Activated gamma-delta T cell (primary cell): Measurements from ENCODE around the gene PPP1CB.
"Not testable (repeated sequence)": the region's sequence is repeated elsewhere in the genome, so short reads cannot be mapped to it uniquely, and the experiment has no call there.

ENCODE experiments used
- DNase-seq: peaks from one replicate; lab custom pipeline; 2025; lab: John Stamatoyannopoulos, UW

PPP1CB gene

DNA sequence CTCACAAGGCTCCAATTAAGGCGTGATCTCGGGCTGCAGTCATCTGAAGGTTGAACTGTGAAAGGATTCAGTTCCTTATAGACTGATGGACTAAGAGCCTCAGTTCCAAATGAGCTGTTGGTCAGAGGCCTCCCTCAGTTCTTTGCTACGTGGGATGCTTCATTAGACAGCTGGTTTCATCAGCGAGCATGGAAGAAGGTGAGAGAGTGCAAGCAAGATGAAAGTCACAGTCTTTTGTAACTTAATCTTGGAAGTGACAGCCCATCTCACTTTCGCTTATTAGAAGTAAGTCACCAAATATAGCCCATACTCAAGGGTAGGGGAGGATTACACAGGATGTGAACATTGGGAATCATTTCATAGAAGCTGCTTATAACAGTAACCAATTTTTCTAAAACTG is 26.8 kb downstream of the PPP1CB start:
- DNase-seq = no peak

- DNase-seq = no peak
These were observed 27.4 kb downstream of the PPP1CB start for GRCh38 chr2:28779001-28779400.

DNA sequence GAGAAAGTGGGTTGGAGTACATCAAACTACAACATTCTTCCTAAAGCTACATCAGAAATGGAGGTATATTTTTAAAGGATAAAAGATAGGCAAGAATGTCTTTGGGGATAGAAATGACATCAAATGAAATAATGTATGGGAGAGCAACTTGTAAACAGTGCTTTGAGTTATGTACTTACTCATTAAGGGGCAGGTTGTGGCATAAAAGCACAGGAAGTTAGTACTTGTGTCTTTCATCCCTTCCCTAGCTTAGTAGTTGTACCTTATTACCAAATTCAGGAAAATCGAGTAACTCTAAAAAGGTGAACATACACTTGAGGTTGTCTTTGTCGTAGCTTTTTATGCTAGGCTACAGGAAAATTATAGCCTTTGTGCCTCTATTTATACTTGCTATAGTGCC is 28.9 kb downstream of the PPP1CB start:
- no peak for DNase-seq

DNA sequence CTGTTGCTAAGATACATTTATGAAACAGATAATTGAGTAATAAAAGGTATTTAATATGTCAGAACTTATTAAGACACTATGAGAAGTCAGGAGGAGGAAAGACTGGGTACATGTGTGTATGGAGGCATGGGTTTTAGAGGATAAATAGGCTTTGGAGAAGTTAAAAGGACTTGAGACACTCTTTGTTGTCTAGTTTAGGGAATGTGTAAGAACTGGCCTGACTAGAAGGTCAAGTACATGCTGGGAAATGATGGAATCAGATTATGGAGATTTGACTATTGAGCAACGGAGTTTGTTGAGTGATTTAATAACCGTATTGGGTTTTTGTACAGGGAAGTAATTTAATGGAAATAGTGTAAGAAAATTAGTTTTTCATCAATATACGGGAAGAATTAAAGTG is 30.8 kb downstream of the PPP1CB start:
- no peak for DNase-seq

DNA sequence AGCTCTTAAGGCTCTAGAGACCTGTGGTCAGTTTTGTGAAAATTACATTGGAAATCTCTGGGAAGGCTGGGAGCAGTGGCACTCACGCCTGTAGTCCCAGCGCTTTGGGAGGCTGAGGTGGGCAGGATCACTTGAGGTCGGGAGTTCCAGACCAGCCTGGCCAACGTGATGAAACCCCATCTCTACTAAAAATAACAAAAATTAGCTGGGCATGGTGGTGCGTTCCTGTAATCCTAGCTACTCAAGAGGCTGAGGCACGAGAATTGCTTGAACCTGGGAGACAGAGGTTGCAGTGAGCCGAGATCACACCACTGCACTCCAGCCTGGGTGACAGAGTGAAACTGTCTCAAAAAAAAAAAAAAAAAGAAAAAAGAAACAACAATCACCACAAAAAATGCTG is 32.9 kb downstream of the PPP1CB start:
- DNase-seq = not testable (repeated sequence)

GRCh38 chr2:28796620-28797019 is 45.0 kb downstream of the PPP1CB start:
- no peak for DNase-seq

DNA sequence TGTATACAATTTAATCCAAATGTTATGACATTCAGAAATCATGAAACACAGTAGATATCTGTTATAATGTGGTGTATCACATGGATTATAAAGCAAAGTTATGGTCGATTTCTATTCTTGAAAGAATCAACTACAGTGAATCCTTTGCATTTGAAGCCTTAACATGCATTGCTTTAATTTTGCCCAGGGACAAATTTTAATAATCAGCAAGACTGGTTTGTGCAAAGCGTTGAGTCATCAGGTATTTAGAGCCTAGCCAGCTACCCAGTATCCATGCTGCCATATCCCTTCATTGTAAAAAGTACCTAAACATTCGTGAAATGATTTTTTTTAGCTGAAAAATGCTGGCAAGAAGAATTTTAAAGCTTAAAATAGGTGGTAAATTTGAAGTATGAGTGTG is 50.1 kb downstream of the PPP1CB start:
- no peak for DNase-seq

- DNase-seq = no peak
These were observed 51.4 kb downstream of the PPP1CB start for GRCh38 chr2:28802975-28803429.

DNA sequence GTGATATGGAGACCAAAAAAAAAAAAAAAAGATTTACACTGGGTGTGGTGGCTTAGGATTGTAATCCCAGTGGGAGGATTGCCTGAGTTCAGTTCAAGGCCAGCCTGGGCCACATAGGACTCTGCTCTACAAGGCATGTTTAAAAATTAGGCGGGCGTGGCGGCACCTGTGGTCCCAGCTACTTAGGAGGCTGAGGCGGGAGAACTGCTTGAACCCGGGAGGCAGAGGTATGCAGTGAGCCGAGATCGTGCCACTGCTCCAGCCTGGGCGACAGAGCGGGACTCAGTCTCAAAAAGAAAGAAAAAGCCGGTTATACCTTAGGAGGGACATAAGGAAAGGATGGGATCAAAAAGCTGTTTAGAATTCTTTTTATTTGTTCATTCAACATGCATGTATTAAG is 58.3 kb downstream of the PPP1CB start:
- no peak for DNase-seq

GRCh38 chr2:28810384-28811285 is 59.0 kb downstream of the PPP1CB start, which contains the start of gene SPDYA:
Gene SPDYA, plus strand, starts transcription at chr2:28810834. Its CDS starts 5,181 bp downstream, at chr2:28816015.
- DNase-seq = peak; percentile 73

GRCh38 chr2:28818053-28818452 is 66.4 kb downstream of the PPP1CB start:
- DNase-seq = no peak

DNA sequence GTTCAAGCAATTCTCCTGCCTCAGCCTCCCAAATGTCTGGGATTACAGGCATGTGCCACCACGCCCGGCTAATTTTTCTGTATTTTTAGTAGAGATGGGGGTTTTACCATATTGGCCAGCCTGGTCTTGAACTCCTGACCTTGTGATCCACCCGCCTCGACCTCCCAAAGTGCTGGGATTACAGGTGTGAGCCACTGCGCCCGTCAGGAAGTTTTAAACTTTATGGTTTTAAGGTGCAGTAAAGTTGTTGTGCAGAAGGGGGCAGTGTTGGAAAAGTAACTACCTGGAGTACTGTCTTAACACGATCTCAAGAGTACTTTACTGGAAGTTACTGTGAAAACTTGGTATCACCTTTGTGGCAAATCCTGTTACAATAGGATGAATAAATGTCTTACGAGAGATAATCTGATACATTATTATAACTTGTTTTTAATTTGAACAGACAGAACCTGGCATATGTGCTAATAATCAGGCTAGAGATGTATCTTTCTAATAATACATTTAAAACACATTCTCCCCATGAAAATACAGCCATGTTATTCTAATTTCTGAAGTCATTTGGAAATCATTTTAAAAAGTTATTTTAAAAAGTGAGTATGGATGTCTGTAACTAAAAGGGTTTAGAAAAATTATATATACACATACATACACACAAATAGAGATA is 69.8 kb downstream of the PPP1CB start:
- DNase-seq = no peak

DNA sequence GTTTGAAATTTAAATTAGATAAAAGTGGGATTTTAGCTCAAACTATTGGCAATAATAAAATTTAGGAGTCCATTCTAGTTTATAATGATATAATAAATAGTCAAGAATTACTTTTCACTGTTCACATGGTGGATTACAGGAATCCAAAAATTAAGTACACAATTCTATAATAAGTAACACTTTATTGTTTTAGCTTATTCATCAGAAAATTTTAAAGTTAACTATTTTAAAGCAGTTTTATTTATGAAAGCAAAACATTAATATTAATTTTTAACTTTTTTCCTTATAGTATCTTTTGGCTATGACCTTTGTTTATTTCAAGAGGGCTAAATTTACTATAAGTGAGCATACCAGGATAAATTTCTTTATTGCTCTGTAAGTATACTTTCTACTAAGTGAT is 70.4 kb downstream of the PPP1CB start:
- DNase-seq = no peak

GRCh38 chr2:28824207-28824606 is 72.6 kb downstream of the PPP1CB start:
- DNase-seq = no peak

DNA sequence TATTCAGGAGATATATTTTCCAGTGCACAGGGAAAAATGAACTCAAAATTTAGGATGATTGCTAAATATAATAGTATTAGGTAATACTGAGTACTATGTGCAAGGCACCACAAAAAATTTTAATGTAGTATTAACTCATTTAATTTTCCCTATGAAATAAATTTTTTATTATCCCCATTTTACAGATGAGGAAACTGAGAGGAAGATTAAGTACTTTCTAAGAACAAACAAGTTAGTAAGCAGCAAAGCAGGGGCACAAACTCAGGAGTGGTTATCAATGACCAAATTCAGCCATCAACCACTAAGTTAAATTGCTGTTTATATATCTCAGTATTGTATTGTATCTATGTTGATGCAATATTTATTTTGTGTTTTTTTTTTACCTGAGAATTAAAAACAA is 73.2 kb downstream of the PPP1CB start:
- no peak for DNase-seq

- no peak for DNase-seq
These were observed 76.8 kb downstream of the PPP1CB start for GRCh38 chr2:28828382-28828781.

GRCh38 chr2:28833740-28834470 is 82.3 kb downstream of the PPP1CB start:
- DNase-seq = no peak

DNA sequence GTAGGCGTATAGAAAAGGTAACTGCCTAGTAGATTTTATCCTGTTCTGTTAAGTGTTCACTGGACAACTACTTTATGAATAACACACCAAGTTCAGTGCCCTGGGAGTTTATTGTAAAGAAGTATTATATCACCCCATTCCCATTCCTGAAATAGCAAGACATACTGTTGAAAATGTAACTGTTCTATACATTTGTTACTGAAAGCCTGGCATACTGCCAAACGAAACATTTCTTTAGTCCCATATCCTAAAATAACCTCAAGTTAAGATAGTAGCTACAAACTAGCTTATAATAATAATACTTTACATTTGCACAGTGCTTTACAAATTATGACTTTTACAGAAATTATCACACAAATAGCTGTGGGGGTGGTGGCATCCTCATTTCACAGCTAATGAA is 84.2 kb downstream of the PPP1CB start:
- no peak for DNase-seq

- DNase-seq = no peak
These were observed 87.3 kb downstream of the PPP1CB start for GRCh38 chr2:28838971-28839370.

DNA sequence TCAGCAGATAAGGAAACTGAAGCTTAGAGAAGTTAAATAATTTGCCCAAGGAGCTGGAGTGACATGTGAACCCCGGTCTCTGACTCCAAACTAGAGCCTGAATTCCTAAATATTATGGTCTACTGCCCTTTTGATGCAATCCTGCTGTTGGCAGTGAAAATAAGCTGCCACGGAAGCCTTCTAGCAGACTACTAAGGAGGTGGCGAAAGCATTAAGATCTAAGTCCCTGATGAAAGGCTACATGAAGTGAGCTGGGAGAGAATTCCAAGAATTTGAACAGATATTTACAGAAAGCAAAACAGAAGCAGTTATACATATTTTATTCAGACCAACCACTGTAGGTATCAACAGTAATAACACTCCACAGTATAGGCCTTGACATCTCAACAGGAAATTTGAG is 90.4 kb downstream of the PPP1CB start:
- no peak for DNase-seq
